Nephron (organoid): ENCODE data around the gene ITIH2.
"Not testable (repeated sequence)": the region's sequence is repeated elsewhere in the genome, so short reads cannot be mapped to it uniquely, and the experiment has no call there.

Experiments used
- H3K27ac Mint-ChIP-seq, 3 experiments: 2 replicates each; pipeline ENCODE4 v1.8.0; 2020; ENCODE audit warnings: mixed read lengths in 3 of 3, mild to moderate bottlenecking in 2 of 3, moderate library complexity in 1 of 3
- H3K27me3 Mint-ChIP-seq: 2 replicates; pipeline ENCODE4 v1.8.0; 2021; ENCODE audit warnings: low read depth, mild to moderate bottlenecking, moderate library complexity, mixed read lengths
- H3K36me3 Mint-ChIP-seq: 2 replicates; pipeline ENCODE4 v1.8.0; 2020; ENCODE audit warnings: low read depth, mixed read lengths
- H3K4me1 Mint-ChIP-seq: 2 replicates; pipeline ENCODE4 v1.8.0; 2020; ENCODE audit warnings: mixed read lengths
- H3K4me3 Mint-ChIP-seq, 3 experiments: 2 replicates each; pipeline ENCODE4 v1.8.0; 2020; ENCODE audit warnings: mild to moderate bottlenecking in 3 of 3, mixed read lengths in 3 of 3, moderate library complexity in 2 of 3
- H3K9me3 Mint-ChIP-seq: 2 replicates; pipeline ENCODE4 v1.8.0; 2020; ENCODE audit warnings: mixed read lengths
- TF ChIP-seq, protein P1 (sequence below), 3 experiments: fragments of 200-600 bp; sonication (generic); IDR thresholded peaks; one replicate each; pipeline ENCODE4 v1.5.0; 2021; ENCODE audit warnings: antibody characterized with exemption in 3 of 3; ENCODE audit not compliant: unreplicated experiment in 3 of 3

Gene ITIH2

DNA sequence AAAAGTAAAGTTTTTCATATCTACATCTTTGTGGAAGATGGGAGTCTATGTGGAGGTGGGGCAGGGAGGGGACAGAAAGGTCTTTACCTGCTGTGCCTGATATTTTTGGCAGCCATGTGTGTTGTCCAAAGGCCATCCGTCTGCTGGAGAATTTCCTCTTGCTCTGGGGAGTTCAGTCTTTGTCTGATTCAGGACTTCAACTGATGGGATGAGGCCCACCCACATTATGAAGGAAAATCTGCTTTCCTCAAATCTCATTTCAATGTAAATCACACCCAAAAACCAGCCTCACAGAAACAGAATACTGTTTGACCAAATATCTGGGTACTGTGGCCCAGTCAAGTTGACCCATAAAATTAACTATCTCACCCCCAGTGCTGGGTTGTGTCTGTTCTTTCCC is 23.9 kb upstream of the ITIH2 start:
- H3K9me3 Mint-ChIP-seq: peaks cover 11% of the 10 kb centered on the region
- no peak overlapping the region for H3K4me3 Mint-ChIP-seq
- H3K36me3 Mint-ChIP-seq: no peaks in the 10 kb centered on the region
- TF ChIP-seq, protein P1, sequence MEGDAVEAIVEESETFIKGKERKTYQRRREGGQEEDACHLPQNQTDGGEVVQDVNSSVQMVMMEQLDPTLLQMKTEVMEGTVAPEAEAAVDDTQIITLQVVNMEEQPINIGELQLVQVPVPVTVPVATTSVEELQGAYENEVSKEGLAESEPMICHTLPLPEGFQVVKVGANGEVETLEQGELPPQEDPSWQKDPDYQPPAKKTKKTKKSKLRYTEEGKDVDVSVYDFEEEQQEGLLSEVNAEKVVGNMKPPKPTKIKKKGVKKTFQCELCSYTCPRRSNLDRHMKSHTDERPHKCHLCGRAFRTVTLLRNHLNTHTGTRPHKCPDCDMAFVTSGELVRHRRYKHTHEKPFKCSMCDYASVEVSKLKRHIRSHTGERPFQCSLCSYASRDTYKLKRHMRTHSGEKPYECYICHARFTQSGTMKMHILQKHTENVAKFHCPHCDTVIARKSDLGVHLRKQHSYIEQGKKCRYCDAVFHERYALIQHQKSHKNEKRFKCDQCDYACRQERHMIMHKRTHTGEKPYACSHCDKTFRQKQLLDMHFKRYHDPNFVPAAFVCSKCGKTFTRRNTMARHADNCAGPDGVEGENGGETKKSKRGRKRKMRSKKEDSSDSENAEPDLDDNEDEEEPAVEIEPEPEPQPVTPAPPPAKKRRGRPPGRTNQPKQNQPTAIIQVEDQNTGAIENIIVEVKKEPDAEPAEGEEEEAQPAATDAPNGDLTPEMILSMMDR (IDR thresholded peaks at IDR 0.05; ENCODE audit: unreplicated experiment in 3 of 3): no peak
- no peak overlapping the region for H3K27ac Mint-ChIP-seq
- H3K27me3 Mint-ChIP-seq: peaks cover 41% of the 10 kb centered on the region
- H3K4me1 Mint-ChIP-seq: no peaks in the 10 kb centered on the region

DNA sequence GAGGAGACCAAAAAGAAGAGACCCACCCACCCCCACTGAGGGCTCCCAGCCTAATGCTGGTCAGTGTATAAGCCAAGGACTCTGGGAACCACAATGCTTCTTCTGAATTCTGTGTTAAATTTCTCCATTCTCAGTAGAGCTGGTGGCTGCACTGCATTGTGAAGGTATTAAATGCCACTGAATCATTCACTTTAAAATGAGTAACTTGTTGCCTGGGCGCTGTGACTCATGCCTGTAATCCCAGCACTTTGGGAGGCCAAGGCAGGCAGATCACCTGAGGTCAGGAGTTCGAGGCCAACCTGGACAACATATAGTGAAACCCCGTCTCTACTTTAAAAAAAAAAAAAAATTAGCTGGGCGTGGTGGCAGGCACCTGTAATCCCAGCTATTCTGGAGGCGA is 23.0 kb upstream of the ITIH2 start:
- H3K4me1 Mint-ChIP-seq, H3K27ac Mint-ChIP-seq, H3K4me3 Mint-ChIP-seq, H3K36me3 Mint-ChIP-seq: not testable (repeated sequence)
- peaks cover 40% of the 10 kb centered on the region for H3K27me3 Mint-ChIP-seq
- H3K9me3 Mint-ChIP-seq: peaks cover 11% of the 10 kb centered on the region

DNA sequence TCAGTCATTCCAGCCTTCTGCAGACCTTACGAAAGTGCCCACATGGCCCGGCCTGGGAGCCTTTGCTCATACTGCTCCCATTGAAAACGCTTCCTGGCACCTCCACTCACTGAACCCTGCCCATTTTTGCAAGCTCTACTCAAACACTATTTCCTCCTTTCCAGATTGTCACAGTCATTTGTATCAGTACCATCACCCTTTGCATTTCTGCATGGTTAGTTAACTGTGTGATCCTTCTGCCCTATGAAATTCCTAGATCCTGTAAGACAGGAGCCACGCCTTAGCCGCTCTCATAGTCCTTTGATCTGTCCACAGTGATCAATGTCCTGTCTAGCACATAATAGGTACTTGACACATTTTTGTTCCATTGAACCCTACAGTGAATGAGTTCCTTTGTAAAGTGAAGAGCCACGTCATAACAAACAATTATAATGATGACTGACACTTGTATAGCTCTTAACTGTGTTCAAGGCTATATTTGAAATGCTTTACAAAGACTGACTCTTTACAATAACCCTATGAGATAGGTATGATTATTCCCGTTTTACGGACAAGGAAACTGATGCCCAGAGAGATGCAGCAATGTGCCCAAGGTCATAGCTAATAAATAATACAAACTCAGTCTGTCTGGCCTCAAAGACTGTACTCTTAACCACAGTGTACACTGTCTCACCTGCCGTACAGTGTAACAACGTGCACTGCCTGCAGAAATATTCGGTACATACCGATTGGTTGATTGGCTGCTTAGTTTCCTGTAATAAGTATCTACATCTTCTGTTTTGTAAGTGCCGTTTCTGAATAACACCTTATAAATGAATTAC is 16.6 kb upstream of the ITIH2 start:
- Mint-ChIP-seq H3K4me3 (no peak overlapping the region), H3K27me3 (peaks cover 27% of the 10 kb centered on the region), H3K27ac (no peak overlapping the region), H3K36me3 (no peaks in the 10 kb centered on the region), H3K9me3 (peaks cover 31% of the 10 kb centered on the region), H3K4me1 (no peaks in the 10 kb centered on the region)
- TF ChIP-seq, protein P1 (IDR thresholded peaks at IDR 0.05; ENCODE audit: unreplicated experiment in 3 of 3): no peak

DNA sequence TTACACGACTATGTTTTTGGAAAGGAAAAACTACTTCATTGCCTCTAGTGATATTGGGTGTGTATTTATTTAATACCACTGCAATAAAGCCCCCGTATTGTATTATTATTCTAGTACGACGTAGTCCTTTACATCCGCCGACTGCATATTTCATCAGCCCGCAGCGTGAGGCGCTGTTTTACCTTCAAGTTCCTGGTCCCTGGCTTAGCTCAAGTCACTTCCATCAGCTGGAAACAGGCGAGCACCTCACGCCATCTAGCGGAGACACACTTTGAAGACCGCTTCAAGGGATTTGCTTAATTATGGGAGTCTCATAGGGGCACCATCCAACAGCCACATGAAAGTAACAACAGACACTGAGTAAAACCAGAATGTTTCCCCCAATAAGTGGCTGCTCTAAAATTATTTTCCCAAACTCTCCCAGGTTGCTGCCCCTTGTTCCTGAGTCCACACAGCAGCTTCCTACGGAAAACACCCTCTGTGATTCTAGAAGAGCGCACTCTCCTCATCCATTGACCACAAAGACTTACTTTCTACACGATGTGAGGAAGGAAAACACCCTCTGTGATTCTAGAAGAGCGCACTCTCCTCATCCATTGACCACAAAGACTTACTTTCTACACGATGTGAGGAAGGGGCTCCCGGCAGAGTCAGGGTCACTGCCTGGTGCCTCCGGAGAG is 15.7 kb upstream of the ITIH2 start:
- Mint-ChIP-seq H3K27ac (no peak overlapping the region), H3K27me3 (peaks cover 27% of the 10 kb centered on the region), H3K4me1 (no peaks in the 10 kb centered on the region), H3K36me3 (no peaks in the 10 kb centered on the region), H3K9me3 (peaks cover 31% of the 10 kb centered on the region), H3K4me3 (no peak overlapping the region)
- TF ChIP-seq, protein P1 (IDR thresholded peaks at IDR 0.05; ENCODE audit: unreplicated experiment in 3 of 3): peak; percentile 94 to 97 (median 95)

DNA sequence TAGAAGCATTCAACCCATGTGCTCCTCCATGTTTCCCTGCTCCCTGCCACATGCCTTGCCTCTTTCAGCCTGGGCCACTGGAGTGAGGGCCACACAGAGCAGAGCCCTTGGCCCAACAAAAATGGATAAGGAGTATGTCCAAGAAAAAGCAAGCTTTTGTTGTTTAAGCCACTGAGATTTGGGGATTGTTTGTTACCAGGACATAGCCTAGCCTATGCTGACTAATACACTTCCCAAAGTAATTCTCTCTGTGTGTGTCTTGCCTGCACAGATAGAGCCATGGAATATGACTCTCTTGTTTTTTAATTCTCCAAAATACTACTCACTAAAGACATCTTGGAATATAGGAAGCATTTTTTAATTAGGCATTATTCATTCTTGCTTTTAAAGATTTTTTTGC is 13.5 kb upstream of the ITIH2 start:
- TF ChIP-seq, protein P1 (IDR thresholded peaks at IDR 0.05; ENCODE audit: unreplicated experiment in 3 of 3): no peak
- H3K9me3 Mint-ChIP-seq: peaks cover 34% of the 10 kb centered on the region
- peaks cover 5% of the 10 kb centered on the region for H3K36me3 Mint-ChIP-seq
- H3K4me1 Mint-ChIP-seq: no peaks in the 10 kb centered on the region
- H3K27me3 Mint-ChIP-seq: peaks cover 18% of the 10 kb centered on the region
- no peak overlapping the region for H3K27ac Mint-ChIP-seq
- no peak overlapping the region for H3K4me3 Mint-ChIP-seq

DNA sequence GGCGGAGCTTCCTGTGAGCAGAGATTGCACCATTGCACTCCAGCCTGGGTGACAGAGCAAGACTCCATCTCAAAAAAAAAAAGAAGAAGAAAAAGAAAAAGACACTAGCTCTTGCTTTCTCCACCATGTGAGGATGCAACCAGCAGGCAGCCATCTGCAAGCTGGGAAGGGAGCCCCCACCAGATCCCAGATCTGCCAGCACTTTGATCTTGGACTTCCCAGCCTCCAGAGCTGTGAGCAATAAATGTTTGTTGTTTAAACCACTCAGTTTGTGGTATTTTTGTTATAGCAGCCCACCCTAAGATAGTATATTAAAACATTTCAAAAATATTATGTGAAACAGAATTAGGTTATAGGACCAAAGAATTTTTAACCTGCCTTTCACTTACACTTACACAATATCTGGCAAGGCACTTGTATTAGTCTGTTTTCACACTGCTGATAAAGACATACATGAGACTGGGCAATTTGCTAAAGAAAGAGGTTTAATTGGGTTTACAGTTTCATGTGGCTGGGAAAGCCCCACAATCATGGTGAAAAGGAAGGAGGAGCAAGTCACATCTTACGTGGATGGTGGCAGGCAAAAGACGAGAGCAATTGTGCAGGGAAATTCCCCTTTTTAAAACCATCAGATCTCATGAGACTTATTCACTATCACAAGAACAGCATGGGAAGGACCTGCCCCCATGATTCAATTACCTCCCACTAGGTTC is 12.1 kb upstream of the ITIH2 start:
- peaks cover 34% of the 10 kb centered on the region for H3K9me3 Mint-ChIP-seq
- not testable (repeated sequence) for H3K27ac Mint-ChIP-seq

DNA sequence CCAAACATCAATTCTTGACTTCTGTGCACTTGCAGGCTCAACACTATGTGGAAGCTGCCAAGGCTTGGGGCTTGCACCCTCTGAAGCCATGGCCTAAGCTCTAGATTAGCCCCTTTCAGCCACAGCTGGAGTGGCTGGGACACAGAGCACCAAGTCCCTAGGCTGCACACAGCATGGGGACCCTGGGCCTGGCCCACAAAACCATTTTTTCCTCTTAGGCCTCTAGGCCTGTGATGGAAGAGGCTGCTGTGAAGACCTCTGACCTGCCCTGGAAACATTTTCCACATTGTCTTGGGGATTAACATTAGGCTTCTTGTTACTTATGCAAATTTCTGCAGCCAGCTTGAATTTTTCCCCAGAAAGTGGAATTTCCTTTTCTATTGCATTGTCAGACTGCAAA is 10.7 kb upstream of the ITIH2 start:
- not testable (repeated sequence) for H3K4me1 Mint-ChIP-seq, H3K27ac Mint-ChIP-seq, H3K27me3 Mint-ChIP-seq, H3K4me3 Mint-ChIP-seq, H3K36me3 Mint-ChIP-seq
- H3K9me3 Mint-ChIP-seq: peaks cover 34% of the 10 kb centered on the region

More for the DNA sequence above, 12.1 kb upstream of the ITIH2 start:
- H3K4me3 Mint-ChIP-seq, H3K4me1 Mint-ChIP-seq, H3K36me3 Mint-ChIP-seq, H3K27me3 Mint-ChIP-seq: not testable (repeated sequence)

DNA sequence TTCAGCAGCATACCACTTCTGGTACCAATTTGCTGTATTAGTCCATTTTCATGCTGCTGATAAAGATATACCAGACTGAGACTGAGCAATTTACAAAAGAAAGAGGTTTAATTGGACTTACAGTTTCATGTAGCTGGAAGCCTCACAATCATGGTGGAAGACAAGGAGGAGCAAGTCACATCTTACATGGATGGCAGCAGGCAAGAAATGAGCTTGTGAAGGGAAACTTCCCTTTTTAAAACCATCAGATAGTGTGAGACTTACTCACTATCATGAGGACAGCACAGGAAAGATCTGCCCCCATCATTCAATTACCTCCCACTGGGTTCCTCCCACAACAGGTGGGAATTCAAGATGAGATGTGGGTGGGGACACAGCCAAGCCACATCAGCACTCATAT is 9.9 kb upstream of the ITIH2 start:
- peaks cover 34% of the 10 kb centered on the region for H3K9me3 Mint-ChIP-seq
- H3K27ac Mint-ChIP-seq, H3K4me3 Mint-ChIP-seq, H3K36me3 Mint-ChIP-seq, H3K4me1 Mint-ChIP-seq, H3K27me3 Mint-ChIP-seq: not testable (repeated sequence)
